Testis (tissue), 2 donors: Measurements from ENCODE around the gene ABCC9.

ENCODE experiments used
- POLR2A ChIP-seq: fragments of 450-650 bp; IDR thresholded peaks from one replicate; pipeline ENCODE4 v1.6.1; 2017; ENCODE audit warnings: antibody characterized with exemption, mild to moderate bottlenecking, moderate library complexity
- TF ChIP-seq, protein P1 (sequence below), 3 experiments: fragments of 450-650 bp in 2 of 3; fragments of 200-600 bp in 1 of 3; sonication (generic) in 1 of 3; IDR thresholded peaks; one replicate each; pipeline ENCODE4 v1.5.1; 2016 to 2019; ENCODE audit warnings: antibody characterized with exemption in 3 of 3, mild to moderate bottlenecking in 2 of 3, moderate library complexity in 1 of 3

DNA sequence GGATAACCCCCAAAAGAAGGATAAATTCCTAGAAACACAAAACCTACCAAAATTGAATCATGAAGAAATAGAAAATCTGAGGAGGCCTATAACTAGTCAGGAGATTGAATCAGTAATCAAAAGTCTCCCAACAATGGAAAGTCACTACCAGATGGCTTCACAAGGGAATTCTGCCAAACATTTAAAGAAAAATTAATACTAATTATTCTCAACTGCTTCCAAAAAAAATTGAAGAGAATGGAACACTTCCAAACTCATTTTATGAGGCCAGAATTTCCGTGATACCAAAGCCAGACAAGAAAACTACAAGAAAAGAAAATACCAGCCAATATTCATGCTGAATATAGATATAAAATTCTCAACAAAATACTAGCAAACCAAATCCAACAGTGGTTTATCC, 7.8 kb upstream of the ABCC9 start:
- TF ChIP-seq, protein P1, sequence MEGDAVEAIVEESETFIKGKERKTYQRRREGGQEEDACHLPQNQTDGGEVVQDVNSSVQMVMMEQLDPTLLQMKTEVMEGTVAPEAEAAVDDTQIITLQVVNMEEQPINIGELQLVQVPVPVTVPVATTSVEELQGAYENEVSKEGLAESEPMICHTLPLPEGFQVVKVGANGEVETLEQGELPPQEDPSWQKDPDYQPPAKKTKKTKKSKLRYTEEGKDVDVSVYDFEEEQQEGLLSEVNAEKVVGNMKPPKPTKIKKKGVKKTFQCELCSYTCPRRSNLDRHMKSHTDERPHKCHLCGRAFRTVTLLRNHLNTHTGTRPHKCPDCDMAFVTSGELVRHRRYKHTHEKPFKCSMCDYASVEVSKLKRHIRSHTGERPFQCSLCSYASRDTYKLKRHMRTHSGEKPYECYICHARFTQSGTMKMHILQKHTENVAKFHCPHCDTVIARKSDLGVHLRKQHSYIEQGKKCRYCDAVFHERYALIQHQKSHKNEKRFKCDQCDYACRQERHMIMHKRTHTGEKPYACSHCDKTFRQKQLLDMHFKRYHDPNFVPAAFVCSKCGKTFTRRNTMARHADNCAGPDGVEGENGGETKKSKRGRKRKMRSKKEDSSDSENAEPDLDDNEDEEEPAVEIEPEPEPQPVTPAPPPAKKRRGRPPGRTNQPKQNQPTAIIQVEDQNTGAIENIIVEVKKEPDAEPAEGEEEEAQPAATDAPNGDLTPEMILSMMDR (IDR thresholded peaks at IDR 0.05) = no peak
- TF ChIP-seq POLR2A = no peak
